Right renal cortex interstitium (tissue), 3 donors: ENCODE data around the gene MLH1. TPM values are rescaled to one million over a fixed set of nuclear protein-coding genes. Genes with fewer than 3 reads are reported as not detected.

Source experiments
- DNase-seq, 3 donors: peaks; one replicate each; pipeline ENCODE4 v3.0.0-alpha.2; 2013; ENCODE audit warnings: low read depth in 3 of 3, low spot score in 2 of 3
- polyA plus RNA-seq, 3 donors: library from polyadenylated mRNA; unstranded; fragments of 120-200 nt; gene quantifications; one replicate each; pipeline ENCODE4 v1.2.1, GENCODE V29; 2013; ENCODE audit not compliant: insufficient read length in 3 of 3

The MLH1 gene
- polyA plus RNA-seq, 3 donors: 48.1 to 56.3 (median 51.5) TPM

- DNase-seq: no peak
Observed at GRCh38 chr3:37082317-37082716, 89.0 kb downstream of the MLH1 start.

- DNase-seq: no peak
Observed at GRCh38 chr3:37086918-37087317, 93.6 kb downstream of the MLH1 start.

GRCh38 chr3:37087870-37088269, 94.6 kb downstream of the MLH1 start:
- DNase-seq: no peak

- DNase-seq: no peak
Observed at GRCh38 chr3:37092484-37092883, 99.2 kb downstream of the MLH1 start.

GRCh38 chr3:37093481-37093880, 100.2 kb downstream of the MLH1 start:
- DNase-seq: no peak

- no peak for DNase-seq
Observed at GRCh38 chr3:37094636-37095035, 101.3 kb downstream of the MLH1 start.

- no peak for DNase-seq
Observed at GRCh38 chr3:37096288-37096687, 103.0 kb downstream of the MLH1 start.

GRCh38 chr3:37096975-37097374, 103.7 kb downstream of the MLH1 start:
- DNase-seq: no peak

GRCh38 chr3:37097776-37098175, 104.5 kb downstream of the MLH1 start:
- DNase-seq: no peak

- no peak for DNase-seq
Observed at GRCh38 chr3:37098884-37099283, 105.6 kb downstream of the MLH1 start.

GRCh38 chr3:37099469-37099868, 106.2 kb downstream of the MLH1 start:
- DNase-seq: no peak

- no peak for DNase-seq
Observed at GRCh38 chr3:37100411-37100810, 107.1 kb downstream of the MLH1 start.

Other genes starting within 250 kb of the MLH1 start
- gene DCLK3, start 229.0 kb upstream of the MLH1 start, polyA plus RNA-seq: 1 to 10 TPM in 1 of 3 donors, under 1 TPM in 2; 0.89 to 1.3 (median 0.96) TPM
- gene TRANK1, start 48.5 kb upstream of the MLH1 start, polyA plus RNA-seq: 1 to 10 TPM; 5.5 to 8.3 (median 5.8) TPM
- gene EPM2AIP1, start 387 bp upstream of the MLH1 start, polyA plus RNA-seq: 10 to 100 TPM; 43.5 to 57.6 (median 57.2) TPM
- 10 to 100 TPM; 39.6 to 42.9 (median 40.5) TPM for gene LRRFIP2, start 181.1 kb downstream of the MLH1 start, polyA plus RNA-seq
- gene GOLGA4, start 249.8 kb downstream of the MLH1 start, polyA plus RNA-seq: 10 to 100 TPM; 74.7 to 87.9 (median 80.3) TPM